HEK293 (cell line): ENCODE measurements around the gene TMEM50B.

Source experiments
- ZNF274 ChIP-seq, 2 experiments: fragments of 200-500 bp in 1 of 2; fragments of 450-650 bp in 1 of 2; sonication (Bioruptor generic) in 1 of 2; formaldehyde crosslinking in 1 of 2; IDR thresholded peaks; 2 replicates each; pipeline versions ENCODE4 v1.5.1 to v1.6.1; 2014 to 2016; ENCODE audit warnings: borderline replicate concordance in 1 of 2, inconsistent platforms in 1 of 2, low read length in 1 of 2, missing biosample characterization in 1 of 2, missing genetic modification characterization in 1 of 2
- ZNF830 ChIP-seq: fragments of 450-650 bp; IDR thresholded peaks from 2 replicates; pipeline ENCODE4 v1.5.0; 2018; ENCODE audit warnings: missing biosample characterization, missing genetic modification characterization, low read depth, mild to moderate bottlenecking, moderate library complexity
- TF ChIP-seq, protein P1 (sequence below): fragments of 450-650 bp; formaldehyde crosslinking; IDR thresholded peaks from 2 replicates; pipeline ENCODE4 v1.5.1; 2016; ENCODE audit warnings: missing biosample characterization, missing genetic modification characterization

DNA sequence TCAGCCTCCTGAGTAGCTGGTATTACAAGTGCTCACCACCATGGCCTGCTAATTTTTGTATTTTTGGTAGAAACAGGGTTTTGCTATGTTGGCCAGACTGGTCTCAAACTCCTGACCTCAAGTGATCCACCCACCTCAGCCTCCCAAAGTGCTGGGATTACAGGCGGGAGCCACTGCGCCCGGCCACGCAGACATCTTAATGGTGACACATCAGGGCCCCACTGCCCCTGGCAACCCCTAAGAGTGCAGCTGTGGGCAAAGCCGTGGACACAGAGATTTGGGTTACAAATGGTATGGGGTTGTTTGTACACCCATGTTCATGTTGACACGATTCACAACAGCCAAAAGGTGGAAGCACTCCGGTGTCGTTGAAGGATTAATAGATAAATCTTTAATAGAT is 46.8 kb downstream of the TMEM50B start:
- TF ChIP-seq ZNF830 (tag by site-specific recombination) (no peak), ZNF274 (IDR thresholded peaks at IDR 0.05; ENCODE audit: low read length) (no peak), ZNF274 (tag by site-specific recombination; IDR thresholded peaks at IDR 0.05; ENCODE audit: borderline replicate concordance) (no peak)
- TF ChIP-seq, protein P1, sequence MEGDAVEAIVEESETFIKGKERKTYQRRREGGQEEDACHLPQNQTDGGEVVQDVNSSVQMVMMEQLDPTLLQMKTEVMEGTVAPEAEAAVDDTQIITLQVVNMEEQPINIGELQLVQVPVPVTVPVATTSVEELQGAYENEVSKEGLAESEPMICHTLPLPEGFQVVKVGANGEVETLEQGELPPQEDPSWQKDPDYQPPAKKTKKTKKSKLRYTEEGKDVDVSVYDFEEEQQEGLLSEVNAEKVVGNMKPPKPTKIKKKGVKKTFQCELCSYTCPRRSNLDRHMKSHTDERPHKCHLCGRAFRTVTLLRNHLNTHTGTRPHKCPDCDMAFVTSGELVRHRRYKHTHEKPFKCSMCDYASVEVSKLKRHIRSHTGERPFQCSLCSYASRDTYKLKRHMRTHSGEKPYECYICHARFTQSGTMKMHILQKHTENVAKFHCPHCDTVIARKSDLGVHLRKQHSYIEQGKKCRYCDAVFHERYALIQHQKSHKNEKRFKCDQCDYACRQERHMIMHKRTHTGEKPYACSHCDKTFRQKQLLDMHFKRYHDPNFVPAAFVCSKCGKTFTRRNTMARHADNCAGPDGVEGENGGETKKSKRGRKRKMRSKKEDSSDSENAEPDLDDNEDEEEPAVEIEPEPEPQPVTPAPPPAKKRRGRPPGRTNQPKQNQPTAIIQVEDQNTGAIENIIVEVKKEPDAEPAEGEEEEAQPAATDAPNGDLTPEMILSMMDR (tag by site-specific recombination): no peak
